ENCODE results near the gene KLHL41. TPM values are rescaled to one million over a fixed set of nuclear protein-coding genes. Genes with fewer than 3 reads are reported as not detected.

Gene KLHL41
- total and polyA plus RNA-seq, 10 of the 15 experiments (the other 5 are each of a cell fraction or from before 2014, with no cell fraction given) = 0.03 to 0.38 (median 0.10) TPM; not detected in 3

DNA sequence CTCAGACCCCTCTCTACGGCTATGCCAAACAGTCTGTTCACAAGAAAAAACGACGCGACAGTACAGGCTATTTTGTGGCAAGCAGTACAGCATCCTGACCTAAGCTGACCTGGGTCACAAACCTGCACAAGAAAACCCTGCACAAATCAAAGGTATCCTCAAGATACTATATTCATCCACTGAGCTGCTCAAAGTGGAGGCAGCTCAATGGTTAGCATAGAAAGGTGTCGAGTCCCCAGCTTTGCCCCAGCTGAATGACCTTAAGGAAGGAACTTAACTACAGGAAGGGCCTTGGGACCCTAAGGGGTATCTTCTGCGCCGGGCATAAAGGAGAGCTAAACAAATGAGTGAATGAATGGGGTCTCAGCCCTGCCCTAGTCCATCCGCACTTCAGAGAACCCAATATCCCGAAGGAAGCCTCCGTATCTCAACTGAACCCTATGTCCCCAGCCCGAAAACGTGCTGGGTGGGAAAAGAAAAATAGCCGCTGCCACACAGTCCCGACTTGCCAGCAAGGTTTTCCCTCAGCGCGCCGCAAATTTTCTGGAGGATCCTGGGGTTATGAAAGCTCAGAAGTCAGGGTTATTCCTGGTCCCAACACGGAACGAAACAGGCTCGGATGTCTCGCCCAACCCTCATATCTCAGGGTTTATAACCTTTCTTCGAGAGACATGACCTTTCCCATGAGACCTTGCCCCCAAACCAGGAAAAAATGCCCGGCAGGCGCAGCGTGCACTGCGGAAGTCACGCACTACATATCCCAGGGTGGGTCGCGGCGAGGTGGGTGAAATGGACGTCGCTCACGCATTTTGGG, 63.9 kb downstream of the KLHL41 start, which contains the start of gene FASTKD1 (continued):
- TF ChIP-seq NFYB (IDR thresholded peaks at IDR 0.05; ENCODE audit: insufficient read depth, low read depth, low read length) = no peak
- TF ChIP-seq, protein P1, sequence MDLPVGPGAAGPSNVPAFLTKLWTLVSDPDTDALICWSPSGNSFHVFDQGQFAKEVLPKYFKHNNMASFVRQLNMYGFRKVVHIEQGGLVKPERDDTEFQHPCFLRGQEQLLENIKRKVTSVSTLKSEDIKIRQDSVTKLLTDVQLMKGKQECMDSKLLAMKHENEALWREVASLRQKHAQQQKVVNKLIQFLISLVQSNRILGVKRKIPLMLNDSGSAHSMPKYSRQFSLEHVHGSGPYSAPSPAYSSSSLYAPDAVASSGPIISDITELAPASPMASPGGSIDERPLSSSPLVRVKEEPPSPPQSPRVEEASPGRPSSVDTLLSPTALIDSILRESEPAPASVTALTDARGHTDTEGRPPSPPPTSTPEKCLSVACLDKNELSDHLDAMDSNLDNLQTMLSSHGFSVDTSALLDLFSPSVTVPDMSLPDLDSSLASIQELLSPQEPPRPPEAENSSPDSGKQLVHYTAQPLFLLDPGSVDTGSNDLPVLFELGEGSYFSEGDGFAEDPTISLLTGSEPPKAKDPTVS (IDR thresholded peaks at IDR 0.05; ENCODE audit: low read depth, low read length) = no peak
- TF ChIP-seq SIN3A (IDR thresholded peaks at IDR 0.05; ENCODE audit: low read depth, low read length) = 0 out of 2 replicates have a peak, but pooled peaks have one; percentile 12
- TF ChIP-seq CBFB (IDR thresholded peaks at IDR 0.05; ENCODE audit: low read depth) = no peak
- TF ChIP-seq SMAD5 (IDR thresholded peaks at IDR 0.05; ENCODE audit: low read depth) = no peak
- TF ChIP-seq HDAC6 (IDR thresholded peaks at IDR 0.05; ENCODE audit: unreplicated experiment) = no peak
- TF ChIP-seq, protein P2, sequence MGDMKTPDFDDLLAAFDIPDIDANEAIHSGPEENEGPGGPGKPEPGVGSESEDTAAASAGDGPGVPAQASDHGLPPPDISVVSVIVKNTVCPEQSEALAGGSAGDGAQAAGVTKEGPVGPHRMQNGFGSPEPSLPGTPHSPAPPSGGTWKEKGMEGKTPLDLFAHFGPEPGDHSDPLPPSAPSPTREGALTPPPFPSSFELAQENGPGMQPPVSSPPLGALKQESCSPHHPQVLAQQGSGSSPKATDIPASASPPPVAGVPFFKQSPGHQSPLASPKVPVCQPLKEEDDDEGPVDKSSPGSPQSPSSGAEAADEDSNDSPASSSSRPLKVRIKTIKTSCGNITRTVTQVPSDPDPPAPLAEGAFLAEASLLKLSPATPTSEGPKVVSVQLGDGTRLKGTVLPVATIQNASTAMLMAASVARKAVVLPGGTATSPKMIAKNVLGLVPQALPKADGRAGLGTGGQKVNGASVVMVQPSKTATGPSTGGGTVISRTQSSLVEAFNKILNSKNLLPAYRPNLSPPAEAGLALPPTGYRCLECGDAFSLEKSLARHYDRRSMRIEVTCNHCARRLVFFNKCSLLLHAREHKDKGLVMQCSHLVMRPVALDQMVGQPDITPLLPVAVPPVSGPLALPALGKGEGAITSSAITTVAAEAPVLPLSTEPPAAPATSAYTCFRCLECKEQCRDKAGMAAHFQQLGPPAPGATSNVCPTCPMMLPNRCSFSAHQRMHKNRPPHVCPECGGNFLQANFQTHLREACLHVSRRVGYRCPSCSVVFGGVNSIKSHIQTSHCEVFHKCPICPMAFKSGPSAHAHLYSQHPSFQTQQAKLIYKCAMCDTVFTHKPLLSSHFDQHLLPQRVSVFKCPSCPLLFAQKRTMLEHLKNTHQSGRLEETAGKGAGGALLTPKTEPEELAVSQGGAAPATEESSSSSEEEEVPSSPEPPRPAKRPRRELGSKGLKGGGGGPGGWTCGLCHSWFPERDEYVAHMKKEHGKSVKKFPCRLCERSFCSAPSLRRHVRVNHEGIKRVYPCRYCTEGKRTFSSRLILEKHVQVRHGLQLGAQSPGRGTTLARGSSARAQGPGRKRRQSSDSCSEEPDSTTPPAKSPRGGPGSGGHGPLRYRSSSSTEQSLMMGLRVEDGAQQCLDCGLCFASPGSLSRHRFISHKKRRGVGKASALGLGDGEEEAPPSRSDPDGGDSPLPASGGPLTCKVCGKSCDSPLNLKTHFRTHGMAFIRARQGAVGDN (IDR thresholded peaks at IDR 0.05) = no peak

Measured in GM12878 (cell line).